ENCODE measurements around the gene PSMB11.

PSMB11 gene

DNA sequence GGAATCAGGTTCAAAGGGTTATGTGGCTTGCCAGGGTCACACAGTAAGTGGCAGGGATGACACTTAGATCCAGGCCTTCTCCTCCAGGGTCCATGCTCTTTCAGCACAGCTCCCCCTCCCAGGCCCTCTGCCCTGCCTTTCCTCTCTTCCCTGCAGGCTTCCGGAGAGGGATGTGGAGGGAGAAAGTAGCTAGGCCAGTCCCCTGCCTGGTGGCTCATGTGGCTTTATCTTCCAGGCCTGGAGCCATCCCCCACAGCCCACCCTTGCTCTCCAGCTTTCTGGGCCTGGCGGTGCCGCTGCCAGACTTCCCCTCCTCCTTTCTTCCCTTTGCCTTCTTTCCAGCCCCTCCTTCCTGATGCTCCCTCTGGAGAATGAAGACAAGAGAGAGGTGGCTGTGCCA, 1.7 kb downstream of the PSMB11 start:
- DNase-seq (ENCODE audit: low read depth in 2 of 2): no peak

GRCh38 chr14:23044840-23045239, 2.8 kb downstream of the PSMB11 start:
- DNase-seq (ENCODE audit: low read depth in 2 of 2): no peak

- no peak for DNase-seq (ENCODE audit: low read depth in 2 of 2)
Measured at GRCh38 chr14:23045419-23046357, 3.7 kb downstream of the PSMB11 start.

GRCh38 chr14:23047034-23047634, 5.1 kb downstream of the PSMB11 start:
- DNase-seq (ENCODE audit: low read depth in 2 of 2): no peak

- DNase-seq (ENCODE audit: low read depth in 2 of 2): no peak
Measured at GRCh38 chr14:23047751-23048693, 6.0 kb downstream of the PSMB11 start.

GRCh38 chr14:23049011-23049410, 7.0 kb downstream of the PSMB11 start:
- DNase-seq (ENCODE audit: low read depth in 2 of 2): no peak

DNA sequence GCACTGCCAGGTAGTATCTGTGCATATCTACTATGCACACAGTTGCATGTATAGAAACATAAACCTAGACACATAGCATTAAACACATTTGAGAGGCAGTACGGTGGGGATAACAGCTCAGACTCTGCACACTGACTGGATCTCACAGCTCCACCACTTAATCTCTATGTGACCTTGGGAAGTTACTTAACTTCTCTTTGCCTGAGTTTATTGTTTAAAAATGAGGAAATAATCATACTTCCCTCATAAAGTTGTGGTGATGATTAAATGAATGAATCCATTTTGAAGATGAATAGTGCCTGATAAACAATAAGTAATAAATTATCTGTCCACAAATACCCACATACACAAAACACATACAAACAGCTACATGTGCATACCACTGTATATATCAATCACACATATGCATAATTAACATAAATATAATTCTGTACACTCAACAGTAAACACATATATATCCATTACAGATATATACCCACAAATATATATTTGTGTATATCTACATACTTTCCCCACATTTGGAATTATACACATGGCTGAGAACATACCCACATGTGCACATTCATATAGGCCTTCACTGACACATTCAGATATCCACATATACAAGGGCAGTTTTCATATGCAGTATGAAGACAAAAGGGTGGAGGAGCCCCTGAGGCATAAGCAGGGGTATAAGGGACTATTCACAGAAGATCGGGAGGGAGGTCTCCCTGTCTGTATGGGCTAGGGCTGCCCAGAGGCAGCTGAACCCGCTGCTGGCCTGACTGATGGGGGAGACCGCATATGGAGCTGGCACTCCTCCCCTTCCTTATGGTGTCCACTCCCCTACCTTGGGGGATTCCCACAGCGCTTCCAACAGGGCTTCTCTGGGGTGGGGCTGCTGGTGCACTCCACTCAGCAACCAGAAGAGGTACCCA, 9.4 kb downstream of the PSMB11 start:
- DNase-seq (ENCODE audit: low read depth in 2 of 2): no peak

GRCh38 chr14:23052182-23052623, 10.2 kb downstream of the PSMB11 start:
- DNase-seq (ENCODE audit: low read depth in 2 of 2): no peak

- no peak for DNase-seq (ENCODE audit: low read depth in 2 of 2)
Measured at GRCh38 chr14:23052671-23053070, 10.7 kb downstream of the PSMB11 start.

- DNase-seq (ENCODE audit: low read depth in 2 of 2): no peak
Measured at GRCh38 chr14:23053426-23053825, 11.4 kb downstream of the PSMB11 start.

- no peak for DNase-seq (ENCODE audit: low read depth in 2 of 2)
Measured at GRCh38 chr14:23054000-23054811, 12.2 kb downstream of the PSMB11 start.

- DNase-seq (ENCODE audit: low read depth in 2 of 2): no peak
Measured at GRCh38 chr14:23055147-23055550, 13.1 kb downstream of the PSMB11 start.

- DNase-seq (ENCODE audit: low read depth in 2 of 2): no peak
Measured at GRCh38 chr14:23055621-23056144, 13.7 kb downstream of the PSMB11 start.

DNA sequence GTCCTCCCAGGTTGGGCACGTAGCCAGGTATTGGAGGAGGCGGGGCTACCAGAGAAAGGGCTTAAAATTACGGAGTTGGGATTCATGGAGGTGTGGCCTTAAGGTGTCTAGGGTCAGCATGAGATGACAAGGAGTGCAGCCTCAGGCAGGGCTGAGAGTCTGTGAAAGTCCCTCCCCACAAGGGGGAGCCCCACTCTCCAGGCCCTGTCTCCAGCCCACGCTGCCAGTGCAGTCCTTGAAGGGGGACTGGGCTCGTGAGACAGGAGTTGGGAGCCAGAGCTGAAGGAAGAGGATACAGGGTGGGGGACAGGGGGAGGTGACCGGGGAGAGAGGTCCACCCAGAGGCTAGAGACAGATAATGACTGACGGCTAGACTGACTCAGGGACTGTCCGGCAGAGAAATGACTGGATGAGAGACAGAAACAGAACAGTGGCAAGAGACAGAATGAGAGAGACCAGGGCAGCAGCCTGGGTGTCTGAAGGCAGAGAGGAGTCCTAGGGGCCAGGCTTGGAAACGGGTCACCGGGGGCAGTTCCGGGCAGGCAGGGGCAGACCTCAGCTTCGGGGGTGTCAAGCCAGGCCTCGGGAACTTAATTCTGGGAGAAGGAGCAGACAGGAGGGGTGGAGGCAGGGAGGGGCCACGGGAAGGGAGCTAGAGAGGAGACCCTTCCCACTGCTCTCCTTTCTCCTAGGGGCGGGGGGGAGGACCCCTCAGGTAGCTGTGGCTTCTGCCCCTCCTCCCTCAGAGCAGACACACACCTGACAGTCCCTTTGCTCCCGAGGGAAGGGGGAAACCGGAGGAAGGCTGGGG, 14.3 kb downstream of the PSMB11 start:
- peak; percentile 47 to 57 for DNase-seq (ENCODE audit: low read depth in 2 of 2)

GRCh38 chr14:23056956-23057756, 15.1 kb downstream of the PSMB11 start, which contains the start of gene CDH24:
CDH24 (minus strand) TSS chr14:23057520; CDS start chr14:23055733, 1,787 bp downstream.
- DNase-seq (ENCODE audit: low read depth in 2 of 2): peak in 1 of 2 donors; percentile 67

- peak; percentile 74 to 77 for DNase-seq (ENCODE audit: low read depth in 2 of 2)
Measured at GRCh38 chr14:23057757-23058653, 16.0 kb downstream of the PSMB11 start.
